ENCODE results near the gene TGFBI.

DNA sequence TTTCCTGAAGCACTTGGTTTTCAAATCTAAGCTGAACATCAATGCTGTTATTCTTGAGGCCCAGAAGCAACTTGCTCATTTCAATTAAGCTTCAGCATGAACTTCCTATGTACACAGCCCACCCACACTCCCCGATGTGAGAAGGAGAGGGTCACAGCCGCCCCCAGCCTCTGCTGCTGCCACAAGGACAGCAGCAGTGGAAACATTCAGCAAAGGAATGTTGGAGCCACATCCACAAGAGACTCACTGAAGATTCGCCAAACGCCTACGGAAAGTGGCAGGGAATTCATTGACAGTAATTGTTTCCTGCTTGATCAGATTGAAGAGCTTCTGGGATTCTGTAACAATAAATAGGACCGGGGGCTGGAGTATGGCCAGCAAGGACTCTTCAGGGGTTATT, 2.9 kb downstream of the TGFBI start:
- TF ChIP-seq, protein P1, sequence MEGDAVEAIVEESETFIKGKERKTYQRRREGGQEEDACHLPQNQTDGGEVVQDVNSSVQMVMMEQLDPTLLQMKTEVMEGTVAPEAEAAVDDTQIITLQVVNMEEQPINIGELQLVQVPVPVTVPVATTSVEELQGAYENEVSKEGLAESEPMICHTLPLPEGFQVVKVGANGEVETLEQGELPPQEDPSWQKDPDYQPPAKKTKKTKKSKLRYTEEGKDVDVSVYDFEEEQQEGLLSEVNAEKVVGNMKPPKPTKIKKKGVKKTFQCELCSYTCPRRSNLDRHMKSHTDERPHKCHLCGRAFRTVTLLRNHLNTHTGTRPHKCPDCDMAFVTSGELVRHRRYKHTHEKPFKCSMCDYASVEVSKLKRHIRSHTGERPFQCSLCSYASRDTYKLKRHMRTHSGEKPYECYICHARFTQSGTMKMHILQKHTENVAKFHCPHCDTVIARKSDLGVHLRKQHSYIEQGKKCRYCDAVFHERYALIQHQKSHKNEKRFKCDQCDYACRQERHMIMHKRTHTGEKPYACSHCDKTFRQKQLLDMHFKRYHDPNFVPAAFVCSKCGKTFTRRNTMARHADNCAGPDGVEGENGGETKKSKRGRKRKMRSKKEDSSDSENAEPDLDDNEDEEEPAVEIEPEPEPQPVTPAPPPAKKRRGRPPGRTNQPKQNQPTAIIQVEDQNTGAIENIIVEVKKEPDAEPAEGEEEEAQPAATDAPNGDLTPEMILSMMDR (IDR thresholded peaks at IDR 0.05; ENCODE audit: insufficient read depth, low read length, poor library complexity, severe bottlenecking): no peak
- TF ChIP-seq EZH2phosphoT487 (conservative IDR thresholded peaks at IDR 0.05; ENCODE audit: low read length): no peak

Data from SU-DHL-6 (cell line).